Measurements from ENCODE around the gene CCT3. TPM values are rescaled to one million over a fixed set of nuclear protein-coding genes. Genes with fewer than 3 reads are reported as not detected.

The CCT3 gene
- total and polyA plus RNA-seq, 5 donors = 125 to 151 (median 129) TPM

- H3K9me3 ChIP-seq (ENCODE audit: control insufficient read depth, low read length) = no peaks in the 10 kb centered on the region
- intact Hi-C loops (cut with DNase I) = no loop called here
- ATAC-seq (no peak), DNase-seq (no peak)
- H3K27me3 ChIP-seq (ENCODE audit: control insufficient read depth, insufficient read depth) = no peaks in the 10 kb centered on the region
- no peak overlapping the region for H3K27ac ChIP-seq (ENCODE audit: low read length)
- H3K4me1 ChIP-seq (ENCODE audit: control insufficient read depth, insufficient read depth, low read length) = peaks cover 2% of the 10 kb centered on the region
- no peak overlapping the region for H3K4me3 ChIP-seq (ENCODE audit: low read length)
Measured at GRCh38 chr1:156289857-156290256, 48.2 kb downstream of the CCT3 start.

- H3K9me3 ChIP-seq (ENCODE audit: control insufficient read depth, low read length) = no peaks in the 10 kb centered on the region
- no peaks in the 10 kb centered on the region for H3K27me3 ChIP-seq (ENCODE audit: control insufficient read depth, insufficient read depth)
- intact Hi-C loops (cut with DNase I) = no loop called here
- DNase-seq (no peak), ATAC-seq (no peak)
- WGBS = 95% methylated on average over 8 of the region's 8 CpGs
- H3K4me3 ChIP-seq (ENCODE audit: low read length) = no peak overlapping the region
- H3K27ac ChIP-seq (ENCODE audit: low read length) = no peak overlapping the region
- peaks cover 12% of the 10 kb centered on the region for H3K4me1 ChIP-seq (ENCODE audit: control insufficient read depth, insufficient read depth, low read length)
Measured at GRCh38 chr1:156286061-156286460, 52.0 kb downstream of the CCT3 start.

GRCh38 chr1:156285437-156285836 lies 52.7 kb downstream of the CCT3 start:
- no peaks in the 10 kb centered on the region for H3K27me3 ChIP-seq (ENCODE audit: control insufficient read depth, insufficient read depth)
- DNase-seq (no peak), ATAC-seq (no peak)
- H3K9me3 ChIP-seq (ENCODE audit: control insufficient read depth, low read length) = no peaks in the 10 kb centered on the region
- H3K27ac ChIP-seq (ENCODE audit: low read length) = no peak overlapping the region
- H3K4me3 ChIP-seq (ENCODE audit: low read length) = no peak overlapping the region
- intact Hi-C loops (cut with DNase I) = no loop called here
- WGBS = 89% methylated on average over 21 of the region's 21 CpGs
- H3K4me1 ChIP-seq (ENCODE audit: control insufficient read depth, insufficient read depth, low read length) = peaks cover 12% of the 10 kb centered on the region

- Histone ChIP-seq H3K27me3 (ENCODE audit: control insufficient read depth, insufficient read depth) (no peaks in the 10 kb centered on the region), H3K4me1 (ENCODE audit: control insufficient read depth, insufficient read depth, low read length) (peaks cover 16% of the 10 kb centered on the region), H3K9me3 (ENCODE audit: control insufficient read depth, low read length) (no peaks in the 10 kb centered on the region), H3K4me3 (ENCODE audit: low read length) (no peak overlapping the region), H3K27ac (ENCODE audit: low read length) (no peak overlapping the region)
- WGBS = 73% methylated on average over 4 of the region's 4 CpGs
- no peak for DNase-seq
- intact Hi-C loops (cut with DNase I) = no loop called here
- ATAC-seq = no peak
Measured at GRCh38 chr1:156284757-156285156, 53.3 kb downstream of the CCT3 start.

GRCh38 chr1:156284112-156284511 lies 54.0 kb downstream of the CCT3 start, which contains the start of gene TMEM79:
Gene TMEM79 (plus strand): TSS chr1:156284325. CDS start chr1:156285227, 902 bp downstream.
- Histone ChIP-seq H3K4me1 (ENCODE audit: control insufficient read depth, insufficient read depth, low read length) (peaks cover 16% of the 10 kb centered on the region), H3K27ac (ENCODE audit: low read length) (no peak within 1 kb of the TSS), H3K9me3 (ENCODE audit: control insufficient read depth, low read length) (no peaks in the 10 kb centered on the region), H3K27me3 (ENCODE audit: control insufficient read depth, insufficient read depth) (no peaks in the 10 kb centered on the region), H3K4me3 (ENCODE audit: low read length) (peak within 1 kb of the TSS; percentile 74)
- intact Hi-C loops (cut with DNase I) = no loop called here
- 90% methylated on average over 7 of the region's 7 CpGs for WGBS
- no peak for DNase-seq
- ATAC-seq = no peak

GRCh38 chr1:156283521-156283920 lies 54.6 kb downstream of the CCT3 start:
- H3K4me1 ChIP-seq (ENCODE audit: control insufficient read depth, insufficient read depth, low read length) = peaks cover 16% of the 10 kb centered on the region

GRCh38 chr1:156282479-156283222 lies 55.4 kb downstream of the CCT3 start, which contains the start of gene SMG5:
Gene SMG5 (minus strand): TSS chr1:156282825. CDS start chr1:156282680, 145 bp downstream.
- peak within 1 kb of the TSS; percentile 74 for H3K4me3 ChIP-seq (ENCODE audit: low read length)
- no peaks in the 10 kb centered on the region for H3K9me3 ChIP-seq (ENCODE audit: control insufficient read depth, low read length)
- WGBS = under 1% methylated on average over 50 of the region's 50 CpGs
- peaks cover 16% of the 10 kb centered on the region for H3K4me1 ChIP-seq (ENCODE audit: control insufficient read depth, insufficient read depth, low read length)
- DNase-seq = peak; percentile 98
- no peaks in the 10 kb centered on the region for H3K27me3 ChIP-seq (ENCODE audit: control insufficient read depth, insufficient read depth)
- ATAC-seq = peak; percentile 94 to 95
- intact Hi-C loops (cut with DNase I) = no loop called here
- peak within 1 kb of the TSS; percentile 91 for H3K27ac ChIP-seq (ENCODE audit: low read length)

More at GRCh38 chr1:156283521-156283920, 54.6 kb downstream of the CCT3 start:
- Histone ChIP-seq H3K9me3 (ENCODE audit: control insufficient read depth, low read length) (no peaks in the 10 kb centered on the region), H3K27ac (ENCODE audit: low read length) (no peak overlapping the region), H3K4me3 (ENCODE audit: low read length) (peak overlapping the region; percentile 74), H3K27me3 (ENCODE audit: control insufficient read depth, insufficient read depth) (no peaks in the 10 kb centered on the region)
- no peak for DNase-seq
- 87% methylated on average over 1 of the region's 1 CpG for WGBS
- ATAC-seq = no peak
- intact Hi-C loops (cut with DNase I) = no loop called here

- peak overlapping the region; percentile 74 for H3K4me3 ChIP-seq (ENCODE audit: low read length)
- peaks cover 16% of the 10 kb centered on the region for H3K4me1 ChIP-seq (ENCODE audit: control insufficient read depth, insufficient read depth, low read length)
- 5% methylated on average over 22 of the region's 22 CpGs for WGBS
- DNase-seq (no peak), ATAC-seq (peak in 1 of 2 donors; percentile 1)
- no peaks in the 10 kb centered on the region for H3K27me3 ChIP-seq (ENCODE audit: control insufficient read depth, insufficient read depth)
- intact Hi-C loops (cut with DNase I) = no loop called here
- H3K9me3 ChIP-seq (ENCODE audit: control insufficient read depth, low read length) = no peaks in the 10 kb centered on the region
- peak overlapping the region; percentile 91 for H3K27ac ChIP-seq (ENCODE audit: low read length)
Measured at GRCh38 chr1:156281693-156282478, 56.2 kb downstream of the CCT3 start.

- ATAC-seq (peak; percentile 70 to 74), DNase-seq (peak; percentile 65 to 83 (median 78))
- Histone ChIP-seq H3K27ac (ENCODE audit: low read length) (peak overlapping the region; percentile 91), H3K4me3 (ENCODE audit: low read length) (peak overlapping the region; percentile 74), H3K27me3 (ENCODE audit: control insufficient read depth, insufficient read depth) (no peaks in the 10 kb centered on the region), H3K9me3 (ENCODE audit: control insufficient read depth, low read length) (no peaks in the 10 kb centered on the region), H3K4me1 (ENCODE audit: control insufficient read depth, insufficient read depth, low read length) (peaks cover 16% of the 10 kb centered on the region)
- 13% methylated on average over 8 of the region's 8 CpGs for WGBS
- intact Hi-C loops (cut with DNase I) = no loop called here
Measured at GRCh38 chr1:156281281-156281680, 56.8 kb downstream of the CCT3 start.

- Histone ChIP-seq H3K27me3 (ENCODE audit: control insufficient read depth, insufficient read depth) (no peaks in the 10 kb centered on the region), H3K4me1 (ENCODE audit: control insufficient read depth, insufficient read depth, low read length) (peaks cover 16% of the 10 kb centered on the region), H3K27ac (ENCODE audit: low read length) (no peak overlapping the region), H3K9me3 (ENCODE audit: control insufficient read depth, low read length) (no peaks in the 10 kb centered on the region), H3K4me3 (ENCODE audit: low read length) (no peak overlapping the region)
- ATAC-seq = no peak
- WGBS = 87% methylated on average over 3 of the region's 3 CpGs
- DNase-seq = no peak
- intact Hi-C loops (cut with DNase I) = no loop called here
Measured at GRCh38 chr1:156279837-156280236, 58.3 kb downstream of the CCT3 start.

- intact Hi-C loops (cut with DNase I) = no loop called here
- DNase-seq (no peak), ATAC-seq (no peak)
- Histone ChIP-seq H3K27ac (ENCODE audit: low read length) (no peak overlapping the region), H3K4me1 (ENCODE audit: control insufficient read depth, insufficient read depth, low read length) (peaks cover 11% of the 10 kb centered on the region), H3K4me3 (ENCODE audit: low read length) (no peak overlapping the region), H3K9me3 (ENCODE audit: control insufficient read depth, low read length) (no peaks in the 10 kb centered on the region), H3K27me3 (ENCODE audit: control insufficient read depth, insufficient read depth) (no peaks in the 10 kb centered on the region)
- 63% methylated on average over 6 of the region's 6 CpGs for WGBS
Measured at GRCh38 chr1:156276966-156277381, 61.1 kb downstream of the CCT3 start.
